Fibroblast of lung (primary cell): ENCODE measurements around the gene DEPDC5. TPM values are rescaled to one million over a fixed set of nuclear protein-coding genes. Genes with fewer than 3 reads are reported as not detected.

Experiments used
- DNase-seq, 2 donors: peaks; one replicate each; pipeline versions ENCODE4 v3.0.0 to v3.0.0-alpha.2; 2010; ENCODE audit warnings: low read depth in 2 of 2
- H2AFZ ChIP-seq: 2 replicates; pipeline ENCODE4 v1.5.1; 2012; ENCODE audit warnings: low read length, control low read depth, inconsistent platforms
- H3K27ac ChIP-seq: 2 replicates; pipeline ENCODE4 v1.5.1; 2011; ENCODE audit warnings: low read length, control low read depth; ENCODE audit not compliant: insufficient read depth
- H3K27me3 ChIP-seq: 2 replicates; pipeline ENCODE4 v1.5.1; 2011; ENCODE audit warnings: mild to moderate bottlenecking, low read length; ENCODE audit not compliant: control insufficient read depth, insufficient read depth
- H3K36me3 ChIP-seq: 2 replicates; pipeline ENCODE4 v1.5.1; 2011; ENCODE audit warnings: low read length; ENCODE audit not compliant: control insufficient read depth, insufficient read depth
- H3K4me1 ChIP-seq: 2 replicates; pipeline ENCODE4 v1.5.1; 2011; ENCODE audit warnings: low read length; ENCODE audit not compliant: control insufficient read depth, insufficient read depth; ENCODE audit errors: extremely low read depth
- H3K4me2 ChIP-seq: 2 replicates; pipeline ENCODE4 v1.5.1; 2011; ENCODE audit warnings: low read length, control low read depth; ENCODE audit not compliant: insufficient read depth; ENCODE audit errors: extremely low read depth
- H3K4me3 ChIP-seq, 4 experiments: fragments of 200-600 bp in 1 of 4; sonication (generic) in 1 of 4; replicated peaks in 1 of 4; 2 replicates each; pipeline ENCODE4 v1.5.1; 2011 to 2016; ENCODE audit warnings: low read length in 4 of 4, low read depth in 3 of 4, mild to moderate bottlenecking in 3 of 4, control low read depth in 2 of 4, inconsistent platforms in 1 of 4, mixed read lengths in 1 of 4; ENCODE audit not compliant: insufficient read depth in 1 of 4; ENCODE audit errors: control extremely low read depth in 1 of 4
- H3K79me2 ChIP-seq: 2 replicates; pipeline ENCODE4 v1.5.1; 2012; ENCODE audit warnings: mild to moderate bottlenecking, low read length, inconsistent platforms; ENCODE audit not compliant: control insufficient read depth, insufficient read depth
- H3K9ac ChIP-seq: 2 replicates; pipeline ENCODE4 v1.5.1; 2011; ENCODE audit warnings: mild to moderate bottlenecking, low read length, control low read depth; ENCODE audit not compliant: insufficient read depth
- H3K9me3 ChIP-seq: 2 replicates; pipeline ENCODE4 v1.5.1; 2012; ENCODE audit warnings: low read depth, low read length; ENCODE audit not compliant: control insufficient read depth, insufficient read depth
- H4K20me1 ChIP-seq: 2 replicates; pipeline ENCODE4 v1.5.1; 2011; ENCODE audit warnings: low read length; ENCODE audit not compliant: control insufficient read depth, insufficient read depth; ENCODE audit errors: extremely low read depth
- EZH2 ChIP-seq: IDR thresholded peaks from 2 replicates; pipeline ENCODE4 v1.5.1; 2012; ENCODE audit warnings: low read length, control low read depth, mild to moderate bottlenecking; ENCODE audit errors: missing control alignments
- polyA plus RNA-seq, 2 donors: library from polyadenylated mRNA; depleted of rRNA in 1 of 2; stranded (reverse) in 1 of 2; unstranded in 1 of 2; fragments of >200 nt; gene quantifications; 2 replicates each; pipeline ENCODE4 v1.2.1, GENCODE V29; 2011 to 2012; ENCODE audit warnings: missing spikeins in 1 of 2
- total RNA-seq: library from RNA; depleted of rRNA; stranded (reverse); fragments of >200 nt; gene quantifications from 2 replicates; pipeline ENCODE4 v1.2.1, GENCODE V29; 2014
- TF ChIP-seq, protein P1 (sequence below), 2 donors: IDR thresholded peaks in 1 of 2; conservative IDR thresholded peaks in 1 of 2; 1 replicate in 1 of 2; 2 replicates in 1 of 2; pipeline ENCODE4 v1.5.1; 2011 to 2012; ENCODE audit warnings: low read length in 2 of 2, control low read depth in 1 of 2, inconsistent platforms in 1 of 2, low read depth in 1 of 2, mild to moderate bottlenecking in 1 of 2

Gene DEPDC5
- total and polyA plus RNA-seq, 2 donors (not counting 1 experiment from before 2014, with no cell fraction given) = 10.4 to 10.7 TPM

DNA sequence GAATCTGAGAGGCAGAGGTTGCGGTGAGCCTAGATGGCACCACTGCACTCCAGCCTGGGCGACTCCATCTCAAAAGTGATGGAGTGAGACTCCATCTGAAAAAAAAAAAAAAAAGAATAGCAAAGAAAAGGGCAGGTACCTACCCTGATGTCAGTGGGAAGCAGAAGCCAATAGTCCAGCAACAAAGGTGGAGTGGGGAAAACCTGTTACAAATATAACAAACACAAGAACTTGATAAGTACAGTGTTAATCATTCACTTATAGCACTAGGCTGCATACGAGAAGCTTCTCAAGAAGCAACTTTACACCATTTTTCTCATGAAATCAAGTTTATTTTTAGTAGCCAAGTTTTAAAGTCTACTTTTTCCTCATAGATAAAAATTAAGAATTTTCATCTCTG, 128.0 kb downstream of the DEPDC5 start:
- no peaks in the 10 kb centered on the region for H3K9me3 ChIP-seq
- no peak overlapping the region for H3K4me2 ChIP-seq
- no peaks in the 10 kb centered on the region for H3K27me3 ChIP-seq
- TF ChIP-seq, protein P1, sequence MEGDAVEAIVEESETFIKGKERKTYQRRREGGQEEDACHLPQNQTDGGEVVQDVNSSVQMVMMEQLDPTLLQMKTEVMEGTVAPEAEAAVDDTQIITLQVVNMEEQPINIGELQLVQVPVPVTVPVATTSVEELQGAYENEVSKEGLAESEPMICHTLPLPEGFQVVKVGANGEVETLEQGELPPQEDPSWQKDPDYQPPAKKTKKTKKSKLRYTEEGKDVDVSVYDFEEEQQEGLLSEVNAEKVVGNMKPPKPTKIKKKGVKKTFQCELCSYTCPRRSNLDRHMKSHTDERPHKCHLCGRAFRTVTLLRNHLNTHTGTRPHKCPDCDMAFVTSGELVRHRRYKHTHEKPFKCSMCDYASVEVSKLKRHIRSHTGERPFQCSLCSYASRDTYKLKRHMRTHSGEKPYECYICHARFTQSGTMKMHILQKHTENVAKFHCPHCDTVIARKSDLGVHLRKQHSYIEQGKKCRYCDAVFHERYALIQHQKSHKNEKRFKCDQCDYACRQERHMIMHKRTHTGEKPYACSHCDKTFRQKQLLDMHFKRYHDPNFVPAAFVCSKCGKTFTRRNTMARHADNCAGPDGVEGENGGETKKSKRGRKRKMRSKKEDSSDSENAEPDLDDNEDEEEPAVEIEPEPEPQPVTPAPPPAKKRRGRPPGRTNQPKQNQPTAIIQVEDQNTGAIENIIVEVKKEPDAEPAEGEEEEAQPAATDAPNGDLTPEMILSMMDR (conservative IDR thresholded peaks at IDR 0.05 in 1 of 2, IDR thresholded peaks at IDR 0.05 in 1 of 2; ENCODE audit: low read depth in 1 of 2, low read length in 2 of 2) = no peak
- no peak for TF ChIP-seq EZH2
- no peaks in the 10 kb centered on the region for H4K20me1 ChIP-seq
- no peak for DNase-seq
- no peaks in the 10 kb centered on the region for H3K79me2 ChIP-seq
- no peaks in the 10 kb centered on the region for H3K4me1 ChIP-seq
- H3K4me3 ChIP-seq = no peak overlapping the region
- H3K9ac ChIP-seq = no peak overlapping the region
- no peaks in the 10 kb centered on the region for H3K36me3 ChIP-seq
- H3K27ac ChIP-seq = no peak overlapping the region
- H2AFZ ChIP-seq = no peak overlapping the region

DNA sequence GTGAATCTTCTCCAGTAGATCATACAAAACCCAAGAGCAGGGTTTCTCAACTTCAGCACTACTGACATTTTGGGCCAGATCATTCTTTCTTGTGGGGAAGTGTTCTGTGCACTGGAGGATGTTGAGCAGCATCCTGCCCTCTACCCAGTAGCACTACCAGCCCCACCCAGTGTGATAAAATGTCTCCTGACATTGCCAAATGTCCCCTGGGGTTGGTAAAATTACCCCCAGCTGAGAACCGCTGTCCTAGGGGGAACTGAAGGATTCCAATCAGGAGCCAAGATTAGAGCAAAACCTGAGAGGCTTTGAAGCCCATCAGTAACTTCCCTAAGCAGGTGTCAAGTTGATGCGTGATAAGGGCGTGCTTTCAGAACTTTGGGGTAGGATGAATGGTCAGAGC, 129.2 kb downstream of the DEPDC5 start:
- Histone ChIP-seq H4K20me1 (no peaks in the 10 kb centered on the region), H3K9me3 (no peaks in the 10 kb centered on the region), H3K9ac (no peak overlapping the region), H3K4me2 (no peak overlapping the region), H3K4me1 (no peaks in the 10 kb centered on the region), H2AFZ (no peak overlapping the region), H3K79me2 (no peaks in the 10 kb centered on the region), H3K36me3 (no peaks in the 10 kb centered on the region), H3K4me3 (no peak overlapping the region), H3K27ac (no peak overlapping the region), H3K27me3 (no peaks in the 10 kb centered on the region)
- DNase-seq = no peak
- TF ChIP-seq, protein P1 (conservative IDR thresholded peaks at IDR 0.05 in 1 of 2, IDR thresholded peaks at IDR 0.05 in 1 of 2; ENCODE audit: low read depth in 1 of 2, low read length in 2 of 2) = no peak
- TF ChIP-seq EZH2 = no peak

DNA sequence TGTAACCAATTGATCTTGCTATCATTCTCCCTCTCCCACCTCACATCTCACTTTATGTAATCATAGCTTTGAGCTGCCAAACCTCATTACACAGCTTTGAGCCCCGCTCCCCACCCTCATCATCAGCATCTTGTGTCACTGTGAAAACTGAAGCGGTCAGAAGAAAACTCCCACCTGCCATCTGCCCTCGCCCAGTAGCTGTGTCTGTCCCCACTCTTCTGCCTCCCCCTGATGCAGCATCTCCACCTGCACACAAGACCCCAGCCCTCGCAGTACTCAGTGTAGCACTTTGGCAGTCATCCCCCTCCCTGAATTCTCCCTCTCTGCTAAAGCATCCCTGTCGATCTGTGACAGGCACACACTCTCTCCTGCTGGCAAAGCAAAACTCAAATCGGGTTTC, 130.2 kb downstream of the DEPDC5 start:
- H3K9ac ChIP-seq = no peak overlapping the region
- no peaks in the 10 kb centered on the region for H3K36me3 ChIP-seq
- DNase-seq = no peak
- H3K4me3 ChIP-seq = no peak overlapping the region
- H3K4me1 ChIP-seq = no peaks in the 10 kb centered on the region
- no peak overlapping the region for H3K27ac ChIP-seq
- H4K20me1 ChIP-seq = no peaks in the 10 kb centered on the region
- H3K27me3 ChIP-seq = no peaks in the 10 kb centered on the region
- no peaks in the 10 kb centered on the region for H3K79me2 ChIP-seq
- no peak overlapping the region for H3K4me2 ChIP-seq
- no peak overlapping the region for H2AFZ ChIP-seq
- no peak for TF ChIP-seq EZH2
- TF ChIP-seq, protein P1 (conservative IDR thresholded peaks at IDR 0.05 in 1 of 2, IDR thresholded peaks at IDR 0.05 in 1 of 2; ENCODE audit: low read depth in 1 of 2, low read length in 2 of 2) = no peak
- H3K9me3 ChIP-seq = no peaks in the 10 kb centered on the region
